Pulmonary artery endothelial cell (primary cell): Measurements from ENCODE around the gene NDN. TPM values are rescaled to one million over a fixed set of nuclear protein-coding genes. Genes with fewer than 3 reads are reported as not detected.

Experiments used
- DNase-seq: peaks from one replicate; pipeline ENCODE4 v3.0.0-alpha.2; 2011; ENCODE audit warnings: low read depth, low spot score
- total RNA-seq: library from RNA; depleted of rRNA; stranded (reverse); fragments of >200 nt; gene quantifications from 2 replicates; pipeline ENCODE4 v1.2.3, GENCODE V29; 2014

NDN gene
- total RNA-seq, 1 donor from 2014 or later, result 25.0 TPM

DNA sequence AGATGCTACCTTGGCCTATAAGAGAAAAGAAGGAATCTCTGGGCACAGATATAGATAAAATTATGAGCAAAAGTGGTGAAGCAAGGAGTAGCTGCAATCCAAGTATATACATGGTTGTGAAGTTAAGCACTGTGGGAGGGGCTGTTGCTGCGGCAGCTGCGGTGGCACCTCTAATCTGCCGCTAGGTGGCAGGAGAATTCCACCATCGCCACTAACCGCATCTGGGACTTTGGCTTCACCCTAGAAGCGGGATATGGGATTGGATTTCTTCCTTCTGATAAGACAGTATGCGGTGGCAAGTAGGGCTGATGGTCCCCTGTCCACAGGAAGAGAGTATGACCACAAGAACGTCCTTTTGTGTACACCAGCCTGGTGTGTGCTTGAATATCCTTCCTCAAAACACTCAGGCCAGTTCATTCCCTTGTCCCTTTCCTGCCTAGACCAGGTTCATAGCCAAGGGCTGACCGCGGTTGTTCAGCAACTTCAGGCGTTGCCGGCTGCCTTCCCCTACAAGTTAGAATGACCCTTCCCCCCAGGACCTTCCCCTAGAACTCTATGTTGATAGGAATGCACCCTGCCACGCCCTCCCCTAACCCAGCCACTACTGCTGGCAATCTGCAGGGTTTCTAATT, 44.6 kb downstream of the NDN start:
- no peak for DNase-seq

Other genes with a start within 250 kb of the NDN start
- gene GOLGA6L2, start 240.1 kb downstream of the NDN start, total RNA-seq, result not detected in 2 replicates
- 0.40 TPM in 1 of 2 replicates, not detected in the other for gene MKRN3, start 121.6 kb downstream of the NDN start, total RNA-seq
- under 0.01 TPM in 1 of 2 replicates, not detected in the other for gene MAGEL2, start 39.4 kb downstream of the NDN start, total RNA-seq